Upper lobe of left lung (tissue), 6 donors: ENCODE measurements around the gene PEPD. TPM values are rescaled to one million over a fixed set of nuclear protein-coding genes. Genes with fewer than 3 reads are reported as not detected.

Source experiments
- ATAC-seq, 2 donors: fragments of 200-7000 bp; cut with Tn5 transposase; one replicate each; pipeline ENCODE4 v1.9.1; 2022; ENCODE audit warnings: mild to moderate bottlenecking in 2 of 2, moderate library complexity in 2 of 2; ENCODE audit not compliant: low FRiP score in 2 of 2
- DNase-seq, 2 donors: peaks; one replicate each; pipeline ENCODE4 v3.0.0-alpha.2; 2019 to 2020
- H3K27ac ChIP-seq, 4 donors: fragments of 200-600 bp; sonication (generic); one replicate each; pipeline ENCODE4 v1.5.1; 2016 to 2019
- H3K27me3 ChIP-seq, 4 donors: fragments of 200-600 bp; sonication (generic); one replicate each; pipeline ENCODE4 v1.5.1; 2017 to 2019
- H3K36me3 ChIP-seq, 4 donors: fragments of 200-600 bp; sonication (generic); one replicate each; pipeline ENCODE4 v1.5.1; 2016 to 2019
- H3K4me1 ChIP-seq, 4 donors: fragments of 200-600 bp; sonication (generic); one replicate each; pipeline ENCODE4 v1.5.1; 2018 to 2019
- H3K4me3 ChIP-seq, 4 donors: fragments of 200-600 bp; sonication (generic); one replicate each; pipeline ENCODE4 v1.5.1; 2017 to 2019; ENCODE audit warnings: mild to moderate bottlenecking in 2 of 4, moderate library complexity in 1 of 4
- H3K9me3 ChIP-seq, 4 donors: fragments of 200-600 bp; sonication (generic); one replicate each; pipeline ENCODE4 v1.5.1; 2018 to 2019
- EP300 ChIP-seq, 4 donors: sonication (generic); formaldehyde crosslinking; IDR thresholded peaks; one replicate each; pipeline ENCODE4 v1.5.1; 2017; ENCODE audit warnings: antibody characterized with exemption in 4 of 4, control low read depth in 2 of 4
- POLR2A ChIP-seq, 4 donors: fragments of 450-650 bp; IDR thresholded peaks; one replicate each; pipeline ENCODE4 v1.5.1; 2016 to 2017; ENCODE audit warnings: antibody characterized with exemption in 4 of 4, mild to moderate bottlenecking in 2 of 4
- POLR2AphosphoS5 ChIP-seq, 2 donors: sonication (generic); formaldehyde crosslinking; IDR thresholded peaks; one replicate each; pipeline ENCODE4 v1.5.1; 2017; ENCODE audit warnings: antibody characterized with exemption in 2 of 2
- WGBS, 2 donors: methylation state at CpG; one replicate each; pipeline ENCODE4 v1.1.5; 2017 to 2018; 5-methylcytosine and 5-hydroxymethylcytosine counted together
- total RNA-seq, 6 donors: library from RNA; depleted of rRNA in 4 of 6; stranded (reverse); fragments of >200 nt in 4 of 6; gene quantifications; one replicate each; pipeline versions ENCODE4 v1.1.0 to v1.2.1, GENCODE V29; 2016 to 2021
- TF ChIP-seq, protein P1 (sequence below), 6 experiments: fragments of 450-650 bp in 4 of 6; fragments of 200-600 bp in 2 of 6; sonication (generic) in 2 of 6; IDR thresholded peaks; one replicate each; pipeline ENCODE4 v1.5.1; 2016 to 2019; ENCODE audit warnings: antibody characterized with exemption in 6 of 6
- donor health status: DM: no; HTN: no; CAD: no; lungs with moderate emphysema.
- donor health status: DM: no; HTN: yes; CAD: no; lungs with severe emphysema.

PEPD gene
- total RNA-seq, 6 donors from 2014 or later = 30.4 to 106 (median 80.6) TPM

GRCh38 chr19:33346665-33347064 is 174.9 kb downstream of the PEPD start:
- Histone ChIP-seq H3K36me3 (no peaks in the 10 kb centered on the region), H3K9me3 (no peaks in the 10 kb centered on the region), H3K27me3 (no peaks in the 10 kb centered on the region), H3K4me3 (no peak overlapping the region), H3K4me1 (peaks cover 0 to 4% (median 0%) of the 10 kb centered on the region in 4 donors), H3K27ac (no peak overlapping the region)
- ATAC-seq = no peak
- TF ChIP-seq EP300 (IDR thresholded peaks at IDR 0.05) (no peak), POLR2AphosphoS5 (IDR thresholded peaks at IDR 0.05) (no peak), POLR2A (IDR thresholded peaks at IDR 0.05) (no peak)
- TF ChIP-seq, protein P1, sequence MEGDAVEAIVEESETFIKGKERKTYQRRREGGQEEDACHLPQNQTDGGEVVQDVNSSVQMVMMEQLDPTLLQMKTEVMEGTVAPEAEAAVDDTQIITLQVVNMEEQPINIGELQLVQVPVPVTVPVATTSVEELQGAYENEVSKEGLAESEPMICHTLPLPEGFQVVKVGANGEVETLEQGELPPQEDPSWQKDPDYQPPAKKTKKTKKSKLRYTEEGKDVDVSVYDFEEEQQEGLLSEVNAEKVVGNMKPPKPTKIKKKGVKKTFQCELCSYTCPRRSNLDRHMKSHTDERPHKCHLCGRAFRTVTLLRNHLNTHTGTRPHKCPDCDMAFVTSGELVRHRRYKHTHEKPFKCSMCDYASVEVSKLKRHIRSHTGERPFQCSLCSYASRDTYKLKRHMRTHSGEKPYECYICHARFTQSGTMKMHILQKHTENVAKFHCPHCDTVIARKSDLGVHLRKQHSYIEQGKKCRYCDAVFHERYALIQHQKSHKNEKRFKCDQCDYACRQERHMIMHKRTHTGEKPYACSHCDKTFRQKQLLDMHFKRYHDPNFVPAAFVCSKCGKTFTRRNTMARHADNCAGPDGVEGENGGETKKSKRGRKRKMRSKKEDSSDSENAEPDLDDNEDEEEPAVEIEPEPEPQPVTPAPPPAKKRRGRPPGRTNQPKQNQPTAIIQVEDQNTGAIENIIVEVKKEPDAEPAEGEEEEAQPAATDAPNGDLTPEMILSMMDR (IDR thresholded peaks at IDR 0.05) = no peak
- no peak for DNase-seq

DNA sequence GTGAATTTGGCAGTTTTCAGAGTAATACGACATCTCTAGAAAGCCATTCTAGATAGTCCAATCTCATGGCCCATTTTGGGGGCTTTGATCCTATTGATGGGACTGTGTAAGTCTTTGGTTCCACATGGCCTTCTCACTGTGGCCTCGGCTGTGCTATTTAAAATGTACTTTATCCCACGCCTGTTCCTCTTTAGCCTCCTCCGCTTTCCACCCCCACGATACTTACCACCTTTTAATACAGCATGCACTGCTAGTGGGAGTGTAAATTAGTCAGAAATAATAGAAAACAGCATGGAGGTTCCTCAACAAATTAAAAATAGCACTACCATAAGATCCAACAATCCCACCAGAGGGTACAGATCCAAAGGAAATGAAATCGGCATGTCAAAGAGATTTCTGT is 176.4 kb downstream of the PEPD start:
- no peaks in the 10 kb centered on the region for H3K9me3 ChIP-seq
- 91 to 92% methylated on average over 6 of the region's 6 CpGs for WGBS, 2 donors
- H3K4me1 ChIP-seq = peaks cover 0 to 4% (median 0%) of the 10 kb centered on the region in 4 donors
- no peak for ATAC-seq
- H3K4me3 ChIP-seq = no peak overlapping the region
- no peak for DNase-seq
- no peaks in the 10 kb centered on the region for H3K36me3 ChIP-seq
- H3K27me3 ChIP-seq = no peaks in the 10 kb centered on the region
- H3K27ac ChIP-seq = no peak overlapping the region
- TF ChIP-seq, protein P1 (IDR thresholded peaks at IDR 0.05) = no peak
- TF ChIP-seq POLR2AphosphoS5 (IDR thresholded peaks at IDR 0.05) (no peak), POLR2A (IDR thresholded peaks at IDR 0.05) (no peak), EP300 (IDR thresholded peaks at IDR 0.05) (no peak)

GRCh38 chr19:33344573-33344925 is 177.0 kb downstream of the PEPD start:
- WGBS, 2 donors = 59 to 61% methylated on average over 4 of the region's 4 CpGs
- no peak for DNase-seq
- no peak for ATAC-seq

DNA sequence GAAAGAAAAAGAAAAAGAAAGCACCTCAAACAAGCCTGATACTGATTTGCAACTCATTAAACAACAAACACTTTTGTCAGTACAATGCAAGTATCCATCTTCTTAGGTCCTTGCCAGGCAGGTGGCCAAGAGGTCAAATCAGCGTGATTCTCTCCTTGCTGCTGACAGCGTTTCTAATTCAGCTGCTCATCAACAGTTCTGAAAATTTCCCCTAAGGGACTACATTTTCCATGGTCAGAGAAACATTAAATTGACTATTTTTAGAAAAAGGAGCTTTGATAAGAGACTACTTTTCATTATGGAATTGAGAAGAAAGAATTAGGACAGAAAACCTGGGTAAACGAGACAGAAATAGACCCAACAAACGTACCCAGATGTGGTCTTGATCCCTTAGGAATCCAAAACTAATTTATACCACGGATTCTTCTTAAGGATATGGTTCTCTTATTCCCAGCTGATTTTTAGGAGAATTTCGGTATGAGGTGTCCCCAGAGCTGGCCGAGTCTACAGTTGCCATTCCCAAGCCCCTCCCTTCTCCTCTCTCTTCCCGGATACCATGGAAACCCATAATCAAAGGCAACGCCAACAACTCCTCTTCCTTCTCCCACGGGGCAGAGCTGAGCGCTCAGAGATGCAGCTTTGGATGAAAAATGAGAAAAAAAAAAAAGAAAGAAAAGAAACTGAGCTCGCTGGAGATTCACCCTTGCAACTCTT is 177.6 kb downstream of the PEPD start:
- Histone ChIP-seq H3K4me1 (peaks cover 0 to 4% (median 0%) of the 10 kb centered on the region in 4 donors), H3K27ac (no peak overlapping the region), H3K27me3 (no peaks in the 10 kb centered on the region), H3K36me3 (no peaks in the 10 kb centered on the region), H3K9me3 (no peaks in the 10 kb centered on the region), H3K4me3 (no peak overlapping the region)
- ATAC-seq = peak in 1 of 2 donors; percentile 82
- TF ChIP-seq POLR2A (IDR thresholded peaks at IDR 0.05) (no peak), POLR2AphosphoS5 (IDR thresholded peaks at IDR 0.05) (no peak)
- TF ChIP-seq, protein P1 (IDR thresholded peaks at IDR 0.05) = no peak
- DNase-seq = no peak
- WGBS, 2 donors = 27 to 44% methylated on average over 12 of the region's 12 CpGs

More at GRCh38 chr19:33344573-33344925, 177.0 kb downstream of the PEPD start:
- Histone ChIP-seq H3K9me3 (no peaks in the 10 kb centered on the region), H3K36me3 (no peaks in the 10 kb centered on the region), H3K27me3 (no peaks in the 10 kb centered on the region), H3K4me3 (no peak overlapping the region), H3K27ac (no peak overlapping the region), H3K4me1 (peaks cover 0 to 4% (median 0%) of the 10 kb centered on the region in 4 donors)
- TF ChIP-seq EP300 (IDR thresholded peaks at IDR 0.05) (no peak), POLR2AphosphoS5 (IDR thresholded peaks at IDR 0.05) (no peak), POLR2A (IDR thresholded peaks at IDR 0.05) (no peak)
- TF ChIP-seq, protein P1 (IDR thresholded peaks at IDR 0.05) = no peak

GRCh38 chr19:33343301-33343700 is 178.3 kb downstream of the PEPD start:
- Histone ChIP-seq H3K27me3 (no peaks in the 10 kb centered on the region), H3K27ac (no peak overlapping the region), H3K36me3 (no peaks in the 10 kb centered on the region), H3K4me3 (no peak overlapping the region), H3K9me3 (no peaks in the 10 kb centered on the region), H3K4me1 (peaks cover 0 to 4% (median 0%) of the 10 kb centered on the region in 4 donors)
- ATAC-seq = no peak
- WGBS, 2 donors = 67 to 73% methylated on average over 2 of the region's 2 CpGs
- TF ChIP-seq, protein P1 (IDR thresholded peaks at IDR 0.05) = no peak
- no peak for TF ChIP-seq POLR2A (IDR thresholded peaks at IDR 0.05)
- TF ChIP-seq EP300 (IDR thresholded peaks at IDR 0.05) = no peak
- no peak for TF ChIP-seq POLR2AphosphoS5 (IDR thresholded peaks at IDR 0.05)
- DNase-seq = no peak
